IMR-90 (cell line): ENCODE data around the gene KRT4. TPM values are rescaled to one million over a fixed set of nuclear protein-coding genes. Genes with fewer than 3 reads are reported as not detected.

Experiments used
- ATAC-seq: fragments of 200-7000 bp; cut with Tn5 transposase; 2 replicates; pipeline ENCODE4 v1.9.1; 2020; ENCODE audit warnings: low read depth, mild to moderate bottlenecking, moderate library complexity
- BruUV-seq: library from RNA; stranded (reverse); fragments of 400-500 nt; replicated peaks from 2 replicates; lab custom pipeline; 2021; lab: Mats Ljungman, UMichigan
- CTCF ChIA-PET: fragments of 300-600 bp; formaldehyde crosslinking; extraction: SDS; loops from one replicate; lab custom pipeline; 2021; ENCODE audit warnings: antibody characterized with exemption; lab: Yijun Ruan, JAX
- POLR2A ChIA-PET: fragments of 300-600 bp; sonication (Branson Sonifier 250); formaldehyde crosslinking; loops from one replicate; lab custom pipeline; 2022; ENCODE audit warnings: antibody characterized with exemption; ENCODE audit not compliant: unreplicated experiment; lab: Charles Lee
- DNase-seq: peaks from one replicate; pipeline ENCODE4 v3.0.0; 2013
- H2AFZ ChIP-seq: replicated peaks from 2 replicates; pipeline ENCODE3; 2013; ENCODE audit warnings: low read length, mild to moderate bottlenecking; ENCODE audit not compliant: poor library complexity
- H2AK5ac ChIP-seq: 2 replicates; pipeline ENCODE4 v1.6.1; 2013; ENCODE audit warnings: low read depth, low read length, inconsistent platforms
- H2AK9ac ChIP-seq: replicated peaks from 2 replicates; pipeline ENCODE3; 2013; ENCODE audit warnings: mild to moderate bottlenecking, low read depth, low read length, moderate library complexity; ENCODE audit not compliant: poor library complexity
- H2BK120ac ChIP-seq: 2 replicates; pipeline ENCODE4 v1.6.1; 2013; ENCODE audit warnings: low read depth, low read length, inconsistent platforms
- H2BK15ac ChIP-seq: 3 replicates; pipeline ENCODE4 v1.6.1; 2013; ENCODE audit warnings: low read depth, low read length, inconsistent platforms
- H2BK20ac ChIP-seq: 2 replicates; pipeline ENCODE4 v1.6.1; 2013; ENCODE audit warnings: low read depth, mild to moderate bottlenecking, inconsistent platforms, low read length, moderate library complexity
- H2BK5ac ChIP-seq: 2 replicates; pipeline ENCODE4 v1.6.1; 2013; ENCODE audit warnings: mild to moderate bottlenecking, low read depth, low read length, inconsistent platforms; ENCODE audit not compliant: poor library complexity, severe bottlenecking
- H3K14ac ChIP-seq: replicated peaks from 2 replicates; pipeline ENCODE4 v1.6.1; 2013; ENCODE audit warnings: low read depth, low read length, inconsistent platforms
- H3K18ac ChIP-seq: 2 replicates; pipeline ENCODE4 v1.6.1; 2013; ENCODE audit warnings: low read depth, low read length, control low read depth
- H3K23ac ChIP-seq: 2 replicates; pipeline ENCODE4 v1.6.1; 2013; ENCODE audit warnings: low read depth, low read length, inconsistent platforms
- H3K27ac ChIP-seq: 2 replicates; pipeline ENCODE4 v1.5.1; 2013; ENCODE audit warnings: mild to moderate bottlenecking, control low read depth, low read length; ENCODE audit not compliant: insufficient read depth
- H3K27me3 ChIP-seq: 2 replicates; pipeline ENCODE4 v1.6.1; 2013; ENCODE audit warnings: low read length; ENCODE audit not compliant: control insufficient read depth, insufficient read depth
- H3K36me3 ChIP-seq: 2 replicates; pipeline ENCODE4 v1.6.1; 2013; ENCODE audit warnings: low read length, mixed read lengths; ENCODE audit not compliant: control insufficient read depth, insufficient read depth
- H3K4ac ChIP-seq: 2 replicates; pipeline ENCODE4 v1.6.1; 2013; ENCODE audit warnings: low read depth, low read length, inconsistent platforms
- H3K4me1 ChIP-seq: 2 replicates; pipeline ENCODE4 v1.6.1; 2013; ENCODE audit warnings: low read length, mixed read lengths; ENCODE audit not compliant: control insufficient read depth, insufficient read depth
- H3K4me2 ChIP-seq: 2 replicates; pipeline ENCODE4 v1.6.1; 2013; ENCODE audit warnings: low read depth, mild to moderate bottlenecking, control low read depth, low read length, moderate library complexity
- H3K4me3 ChIP-seq: 2 replicates; pipeline ENCODE4 v1.5.1; 2013; ENCODE audit warnings: low read depth, mild to moderate bottlenecking, control low read depth, low read length, moderate library complexity; ENCODE audit not compliant: insufficient read depth
- H3K56ac ChIP-seq: 2 replicates; pipeline ENCODE4 v1.6.1; 2013; ENCODE audit warnings: low read length, inconsistent platforms; ENCODE audit not compliant: insufficient read depth; ENCODE audit errors: extremely low read depth
- H3K79me1 ChIP-seq, 2 experiments: 2 replicates each; pipeline ENCODE4 v1.6.1; 2013; ENCODE audit warnings: low read length in 2 of 2, inconsistent platforms in 1 of 2, low read depth in 1 of 2
- H3K9ac ChIP-seq: 2 replicates; pipeline ENCODE4 v1.6.1; 2013; ENCODE audit warnings: low read depth, low read length, control low read depth
- H3K9me1 ChIP-seq: 2 replicates; pipeline ENCODE4 v1.6.1; 2013; ENCODE audit warnings: low read length, inconsistent platforms; ENCODE audit not compliant: insufficient read depth
- H3K9me3 ChIP-seq: 2 replicates; pipeline ENCODE4 v1.6.1; 2013; ENCODE audit warnings: low read length; ENCODE audit not compliant: control insufficient read depth, insufficient read depth
- H4K20me1 ChIP-seq: 2 replicates; pipeline ENCODE4 v1.6.1; 2013; ENCODE audit warnings: low read length, inconsistent platforms; ENCODE audit not compliant: insufficient read depth
- H4K5ac ChIP-seq: 2 replicates; pipeline ENCODE4 v1.6.1; 2013; ENCODE audit warnings: mild to moderate bottlenecking, low read depth, low read length, control low read depth
- H4K8ac ChIP-seq, 2 experiments: 2 replicates each; pipeline ENCODE4 v1.6.1; 2013; ENCODE audit warnings: low read depth in 2 of 2, low read length in 2 of 2, control low read depth in 1 of 2, inconsistent platforms in 1 of 2
- H4K91ac ChIP-seq: 2 replicates; pipeline ENCODE4 v1.6.1; 2013; ENCODE audit warnings: low read depth, low read length, inconsistent platforms; ENCODE audit not compliant: insufficient read depth
- BHLHE40 ChIP-seq: fragments of 150-350 bp; IDR thresholded peaks from 2 replicates; pipeline ENCODE4 v1.6.1; 2016; ENCODE audit warnings: mild to moderate bottlenecking, low read depth, low read length
- CEBPB ChIP-seq: IDR thresholded peaks from 2 replicates; pipeline ENCODE4 v1.6.1; 2012; ENCODE audit warnings: low read depth, low read length, improper control_type of control experiment
- MAFK ChIP-seq: IDR thresholded peaks from 2 replicates; pipeline ENCODE4 v1.6.1; 2012; ENCODE audit warnings: low read depth, low read length, improper control_type of control experiment
- MAZ ChIP-seq: IDR thresholded peaks from 2 replicates; pipeline ENCODE4 v1.6.1; 2012; ENCODE audit warnings: low read depth, mild to moderate bottlenecking, low read length, improper control_type of control experiment, moderate library complexity, borderline replicate concordance
- MXI1 ChIP-seq: IDR thresholded peaks from 2 replicates; pipeline ENCODE4 v1.6.1; 2012; ENCODE audit warnings: low read depth, mild to moderate bottlenecking, low read length, moderate library complexity, borderline replicate concordance
- NFE2L2 ChIP-seq: fragments of 150-350 bp; IDR thresholded peaks from 2 replicates; pipeline ENCODE4 v1.6.1; 2016; ENCODE audit warnings: low read depth, mild to moderate bottlenecking, low read length
- POLR2A ChIP-seq: IDR thresholded peaks from 2 replicates; pipeline ENCODE4 v1.6.1; 2012; ENCODE audit warnings: mild to moderate bottlenecking, low read depth, low read length
- RAD21 ChIP-seq: IDR thresholded peaks from 2 replicates; pipeline ENCODE4 v1.6.1; 2012; ENCODE audit warnings: low read length, improper control_type of control experiment
- SMC3 ChIP-seq: fragments of 150-350 bp; IDR thresholded peaks from 2 replicates; pipeline ENCODE4 v1.6.1; 2016; ENCODE audit warnings: low read depth, mild to moderate bottlenecking, antibody characterized with exemption, low read length, moderate library complexity
- WGBS, 2 experiments: methylation state at CpG; one replicate each; pipeline versions ENCODE4 v1.1.5 to v1.1.7; 2013; ENCODE audit warnings: missing lambda C conversion rate in 2 of 2; ENCODE audit not compliant: insufficient read length in 1 of 2; ENCODE audit errors: extremely low coverage in 2 of 2; 5-methylcytosine and 5-hydroxymethylcytosine counted together
- dilution Hi-C: fragments of 300-500 bp; cut with HindIII; formaldehyde crosslinking; loops from one replicate; pipeline ENCODE4 v1.14.3; 2018; ENCODE audit warnings: low sequenced_read_pairs; ENCODE audit not compliant: unreplicated experiment
- in situ Hi-C: fragments of 300-500 bp; cut with MboI; formaldehyde crosslinking; loops from 3 replicates; pipeline ENCODE4 v1.14.3; 2019; ENCODE audit warnings: low sequenced_read_pairs, inconsistent platforms, mixed read lengths
- intact Hi-C: fragments of 100-400 bp; cut with micrococcal nuclease; formaldehyde crosslinking; loops from 2 replicates; pipeline ENCODE4 v1.10.0; 2022
- polyA plus RNA-seq, 3 experiments: library from polyadenylated mRNA; depleted of rRNA; stranded (reverse); fragments of >200 nt; gene quantifications; 2 replicates each; pipeline ENCODE4 v1.2.3, GENCODE V29; 2012; ENCODE audit warnings: low replicate concordance in 1 of 3
- total RNA-seq: library from RNA; depleted of rRNA; stranded (reverse); fragments of >200 nt; gene quantifications from 2 replicates; pipeline ENCODE4 v1.2.3, GENCODE V29; 2012
- TF ChIP-seq, protein P1 (sequence below): fragments of 150-350 bp; IDR thresholded peaks from 2 replicates; pipeline ENCODE4 v1.6.1; 2017; ENCODE audit warnings: mild to moderate bottlenecking, antibody characterized with exemption, low read length, low read depth
- TF ChIP-seq, protein P2 (sequence below): fragments of 150-350 bp; IDR thresholded peaks from 2 replicates; pipeline ENCODE4 v1.6.1; 2016; ENCODE audit warnings: low read depth, mild to moderate bottlenecking, low read length, moderate library complexity, borderline replicate concordance

KRT4 gene
- total and polyA plus RNA-seq, 2 of the 4 experiments (the other 2 are of a cell fraction), result under 0.01 to 0.07 TPM

DNA sequence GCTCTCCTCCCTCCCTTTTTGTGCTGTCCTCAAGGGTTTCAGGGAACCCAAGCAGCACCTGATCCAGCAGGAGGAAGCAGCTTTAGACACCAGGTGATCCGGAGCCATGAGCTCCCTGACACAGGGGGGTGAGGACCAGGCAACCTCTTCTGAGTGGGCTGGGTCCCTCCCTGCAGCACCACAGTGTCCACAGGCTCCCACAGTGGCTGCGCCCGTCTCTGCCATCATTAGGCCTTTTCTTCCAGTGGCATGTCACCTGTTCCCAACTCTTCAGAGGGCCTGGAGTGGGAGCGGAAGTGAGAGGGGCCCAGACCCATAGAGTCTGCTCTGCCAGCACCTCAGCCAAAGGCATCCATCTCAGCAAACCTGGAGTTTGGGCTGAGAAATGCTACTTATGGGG lies 36.4 kb downstream of the KRT4 start:
- no peaks in the 10 kb centered on the region for H3K4me1 ChIP-seq
- no peak overlapping the region for H3K18ac ChIP-seq
- dilution Hi-C loops, result no loop called here
- no peaks in the 10 kb centered on the region for H3K79me1 ChIP-seq
- H2AK9ac ChIP-seq, result no peak overlapping the region
- H3K56ac ChIP-seq, result no peak overlapping the region
- ChIA-PET POLR2A (no interaction called here), CTCF (no interaction called here)
- H3K4ac ChIP-seq, result no peak overlapping the region
- H3K4me2 ChIP-seq, result no peak overlapping the region
- no peaks in the 10 kb centered on the region for H3K36me3 ChIP-seq
- no peak overlapping the region for H3K27ac ChIP-seq
- intact Hi-C loops, result no loop called here
- H4K20me1 ChIP-seq, result no peaks in the 10 kb centered on the region
- H2BK20ac ChIP-seq, result no peak overlapping the region
- H2AFZ ChIP-seq, result no peak overlapping the region
- H2BK15ac ChIP-seq, result no peak overlapping the region
- H4K8ac ChIP-seq, result no peak overlapping the region
- TF ChIP-seq CEBPB (no peak), NFE2L2 (no peak), BHLHE40 (no peak), POLR2A (no peak), MAZ (no peak), RAD21 (no peak), MAFK (no peak), SMC3 (no peak), MXI1 (no peak)
- TF ChIP-seq, protein P1, sequence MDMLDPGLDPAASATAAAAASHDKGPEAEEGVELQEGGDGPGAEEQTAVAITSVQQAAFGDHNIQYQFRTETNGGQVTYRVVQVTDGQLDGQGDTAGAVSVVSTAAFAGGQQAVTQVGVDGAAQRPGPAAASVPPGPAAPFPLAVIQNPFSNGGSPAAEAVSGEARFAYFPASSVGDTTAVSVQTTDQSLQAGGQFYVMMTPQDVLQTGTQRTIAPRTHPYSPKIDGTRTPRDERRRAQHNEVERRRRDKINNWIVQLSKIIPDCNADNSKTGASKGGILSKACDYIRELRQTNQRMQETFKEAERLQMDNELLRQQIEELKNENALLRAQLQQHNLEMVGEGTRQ, result no peak
- TF ChIP-seq, protein P2, sequence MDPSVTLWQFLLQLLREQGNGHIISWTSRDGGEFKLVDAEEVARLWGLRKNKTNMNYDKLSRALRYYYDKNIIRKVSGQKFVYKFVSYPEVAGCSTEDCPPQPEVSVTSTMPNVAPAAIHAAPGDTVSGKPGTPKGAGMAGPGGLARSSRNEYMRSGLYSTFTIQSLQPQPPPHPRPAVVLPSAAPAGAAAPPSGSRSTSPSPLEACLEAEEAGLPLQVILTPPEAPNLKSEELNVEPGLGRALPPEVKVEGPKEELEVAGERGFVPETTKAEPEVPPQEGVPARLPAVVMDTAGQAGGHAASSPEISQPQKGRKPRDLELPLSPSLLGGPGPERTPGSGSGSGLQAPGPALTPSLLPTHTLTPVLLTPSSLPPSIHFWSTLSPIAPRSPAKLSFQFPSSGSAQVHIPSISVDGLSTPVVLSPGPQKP, result no peak
- no peak overlapping the region for H3K14ac ChIP-seq
- H3K23ac ChIP-seq, result no peak overlapping the region
- no peak overlapping the region for H2BK5ac ChIP-seq
- no peak overlapping the region for H3K4me3 ChIP-seq
- H3K9me1 ChIP-seq, result no peaks in the 10 kb centered on the region
- DNase-seq (no peak), ATAC-seq (no peak)
- in situ Hi-C loops, result no loop called here
- H4K5ac ChIP-seq, result no peak overlapping the region
- H3K27me3 ChIP-seq, result peaks cover 32% of the 10 kb centered on the region
- no peak overlapping the region for H4K91ac ChIP-seq
- no peaks in the 10 kb centered on the region for H3K9me3 ChIP-seq
- 57% methylated on average over 1 of the region's 4 CpGs; no CpG with 5 or more reads in 1 of the 2 experiments for WGBS, 2 experiments
- no TSS peak for BruUV-seq
- H2BK120ac ChIP-seq, result no peak overlapping the region
- H3K9ac ChIP-seq, result no peak overlapping the region
- no peak overlapping the region for H2AK5ac ChIP-seq
